DOHH2 (cell line): ENCODE results near the gene CARF.

Experiments
- H3F3A ChIP-seq: fragments of 200-600 bp; sonication (generic), shearing (Covaris generic); 2 replicates; pipeline ENCODE4 v1.6.0; 2016; ENCODE audit warnings: antibody characterized with exemption, mild to moderate bottlenecking; ENCODE audit not compliant: control insufficient read depth, insufficient read depth
- H3K27ac ChIP-seq: fragments of 200-600 bp; sonication (generic); 2 replicates; pipeline ENCODE4 v1.5.1; 2014; ENCODE audit warnings: low read depth, mild to moderate bottlenecking, low read length, moderate library complexity
- H3K27me3 ChIP-seq: fragments of 200-600 bp; sonication (generic); 2 replicates; pipeline ENCODE4 v1.6.1; 2014; ENCODE audit warnings: mild to moderate bottlenecking, low read length, mixed read lengths; ENCODE audit not compliant: control insufficient read depth
- H3K36me3 ChIP-seq: fragments of 200-600 bp; sonication (generic); 2 replicates; pipeline ENCODE4 v1.6.1; 2014; ENCODE audit warnings: mild to moderate bottlenecking, low read length, moderate library complexity, mixed read lengths; ENCODE audit not compliant: control insufficient read depth
- H3K4me1 ChIP-seq: fragments of 200-600 bp; sonication (generic); 2 replicates; pipeline ENCODE4 v1.6.1; 2014; ENCODE audit warnings: mild to moderate bottlenecking, low read length, mixed read lengths; ENCODE audit not compliant: control insufficient read depth
- H3K4me2 ChIP-seq: fragments of 200-600 bp; sonication (generic); 2 replicates; pipeline ENCODE4 v1.6.0; 2014; ENCODE audit warnings: mild to moderate bottlenecking, low read length, moderate library complexity
- H3K4me3 ChIP-seq: fragments of 200-600 bp; sonication (generic); 2 replicates; pipeline ENCODE4 v1.5.1; 2014; ENCODE audit warnings: mild to moderate bottlenecking, low read length, mixed read lengths
- H3K79me2 ChIP-seq: fragments of 200-600 bp; sonication (generic); 2 replicates; pipeline ENCODE4 v1.6.1; 2014; ENCODE audit warnings: mild to moderate bottlenecking, low read length, mixed read lengths; ENCODE audit not compliant: control insufficient read depth
- H3K9me2 ChIP-seq: fragments of 200-600 bp; sonication (generic); replicated peaks from 2 replicates; pipeline ENCODE4 v1.6.1; 2014; ENCODE audit warnings: mild to moderate bottlenecking, low read length, mixed read lengths; ENCODE audit not compliant: control insufficient read depth
- H3K9me3 ChIP-seq: fragments of 200-600 bp; sonication (generic); 2 replicates; pipeline ENCODE4 v1.6.1; 2014; ENCODE audit warnings: antibody characterized with exemption, low read length, mixed read lengths; ENCODE audit not compliant: control insufficient read depth, insufficient read depth
- H4K20me1 ChIP-seq: fragments of 200-600 bp; sonication (generic); 2 replicates; pipeline ENCODE4 v1.6.0; 2014; ENCODE audit warnings: low read depth, mild to moderate bottlenecking, antibody characterized with exemption, low read length, moderate library complexity; ENCODE audit not compliant: control insufficient read depth, insufficient read depth
- CTCF ChIP-seq: fragments of 200-600 bp; sonication (generic); IDR thresholded peaks from one replicate; pipeline ENCODE4 v1.5.1; 2014; ENCODE audit warnings: antibody characterized with exemption, mild to moderate bottlenecking, low read depth, low read length; ENCODE audit not compliant: poor library complexity, severe bottlenecking
- EZH2phosphoT487 ChIP-seq: fragments of 200-600 bp; sonication (generic); IDR thresholded peaks from 2 replicates; pipeline ENCODE4 v1.6.1; 2017; ENCODE audit warnings: borderline replicate concordance, mild to moderate bottlenecking, antibody characterized with exemption, low read length, moderate library complexity, mixed read lengths

CARF gene

DNA sequence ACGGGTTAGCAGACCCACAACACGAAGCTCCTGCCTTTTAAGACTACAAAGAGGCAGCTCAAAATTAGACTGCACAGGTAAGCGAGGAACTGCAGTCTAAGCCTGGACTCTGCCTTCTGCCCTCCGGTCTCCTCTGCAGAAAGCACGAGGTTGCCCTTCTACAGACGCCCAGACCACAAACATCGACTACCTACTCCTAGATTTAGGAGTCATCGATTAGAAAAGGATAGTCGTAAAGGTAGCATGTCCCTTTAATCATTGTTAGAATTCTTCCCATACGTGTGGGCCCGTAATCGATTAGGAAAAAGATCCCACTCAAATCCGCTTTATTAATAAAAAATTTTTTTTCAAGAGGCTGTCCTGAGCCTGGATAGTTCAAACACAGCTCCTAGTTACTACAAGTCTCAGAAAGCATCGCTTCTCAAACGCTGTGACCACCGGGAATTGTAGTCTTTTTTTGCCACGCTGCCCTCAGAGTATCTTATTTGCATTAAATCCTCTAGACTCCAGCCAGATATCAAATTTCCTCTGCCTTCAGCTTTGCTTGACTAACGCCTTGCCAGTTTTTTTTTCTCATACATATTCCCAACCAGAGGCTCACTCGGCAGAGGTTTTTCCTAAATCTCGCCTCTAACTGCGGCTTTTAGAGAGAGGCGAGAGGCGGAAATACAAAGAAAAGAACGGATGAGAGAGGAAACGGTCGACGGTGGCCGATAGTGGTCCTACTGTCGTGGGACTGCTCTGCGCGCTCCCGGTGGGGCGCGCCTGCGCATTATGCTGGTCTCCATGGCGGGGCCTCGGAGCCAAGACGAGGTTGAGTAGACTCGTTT lies at the start of gene CARF, which contains the start of gene WDR12:
Gene CARF (plus strand): TSS at position 764 of the 830 bp plus-strand sequence. CDS start 29,628 bp downstream, outside the sequence.
Gene WDR12 (minus strand): TSS at position 162 of the 830 bp plus-strand sequence. CDS start 197 bp downstream, outside the sequence.
- peaks cover 57% of the 10 kb centered on the region for H3K79me2 ChIP-seq
- H3K9me3 ChIP-seq = no peaks in the 10 kb centered on the region

GRCh38 chr2:202870431-202871299 lies 41.4 kb upstream of the CARF start:
- no peaks in the 10 kb centered on the region for H3K36me3 ChIP-seq
- peak overlapping the region; percentile 38 for H3K27ac ChIP-seq
- H3K4me3 ChIP-seq = peak overlapping the region; percentile 89
- peak overlapping the region; percentile 88 for H3K4me2 ChIP-seq
- H3K9me2 ChIP-seq = no peaks in the 10 kb centered on the region
- H3K9me3 ChIP-seq = no peaks in the 10 kb centered on the region
- H3F3A ChIP-seq = peaks cover 27% of the 10 kb centered on the region
- peaks cover 8% of the 10 kb centered on the region for H3K4me1 ChIP-seq
- no peaks in the 10 kb centered on the region for H4K20me1 ChIP-seq
- H3K79me2 ChIP-seq = no peaks in the 10 kb centered on the region
- no peak for TF ChIP-seq EZH2phosphoT487
- peak; percentile 81 for TF ChIP-seq CTCF
- no peaks in the 10 kb centered on the region for H3K27me3 ChIP-seq

More for the DNA sequence above, at the start of gene CARF, which contains the start of gene WDR12:
- Histone ChIP-seq H3K27ac (peak within 1 kb of the TSS; percentile 86), H3K4me1 (peaks cover 19% of the 10 kb centered on the region), H3K9me2 (no peaks in the 10 kb centered on the region), H3K4me2 (peak within 1 kb of the TSS; percentile 78), H3F3A (no peaks in the 10 kb centered on the region), H3K27me3 (no peaks in the 10 kb centered on the region), H3K4me3 (peak within 1 kb of the TSS; percentile 88), H4K20me1 (peaks cover 7% of the 10 kb centered on the region; the same call in 1 of the 2 replicates), H3K36me3 (peaks cover 25% of the 10 kb centered on the region)
- no peak for TF ChIP-seq EZH2phosphoT487
- no peak for TF ChIP-seq CTCF

GRCh38 chr2:202871300-202872141 lies 40.6 kb upstream of the CARF start, which contains the start of gene ICA1L:
Gene ICA1L (minus strand): TSS chr2:202871766. CDS start chr2:202829009, 42,757 bp downstream.
- H3K4me1 ChIP-seq = peaks cover 8% of the 10 kb centered on the region
- H3F3A ChIP-seq = peaks cover 31% of the 10 kb centered on the region
- H3K9me3 ChIP-seq = no peaks in the 10 kb centered on the region
- H3K27me3 ChIP-seq = no peaks in the 10 kb centered on the region
- no peaks in the 10 kb centered on the region for H3K36me3 ChIP-seq
- peak within 1 kb of the TSS; percentile 88 for H3K4me2 ChIP-seq
- TF ChIP-seq CTCF = no peak
- no peak for TF ChIP-seq EZH2phosphoT487
- H4K20me1 ChIP-seq = no peaks in the 10 kb centered on the region
- peak within 1 kb of the TSS; percentile 38 for H3K27ac ChIP-seq
- H3K9me2 ChIP-seq = no peaks in the 10 kb centered on the region
- no peaks in the 10 kb centered on the region for H3K79me2 ChIP-seq
- peak within 1 kb of the TSS; percentile 89 for H3K4me3 ChIP-seq
